Measurements from ENCODE around the gene MSI1.

- no peak for TF ChIP-seq CTCF (IDR thresholded peaks at IDR 0.05; ENCODE audit: insufficient read depth, low read length, poor library complexity, severe bottlenecking)
- TF ChIP-seq EZH2phosphoT487 (conservative IDR thresholded peaks at IDR 0.05; ENCODE audit: low read length): no peak
Observed at GRCh38 chr12:120353556-120354317, 15.2 kb downstream of the MSI1 start.

All from SU-DHL-6 (cell line).